Measurements from ENCODE around the gene RHOBTB1.

DNA sequence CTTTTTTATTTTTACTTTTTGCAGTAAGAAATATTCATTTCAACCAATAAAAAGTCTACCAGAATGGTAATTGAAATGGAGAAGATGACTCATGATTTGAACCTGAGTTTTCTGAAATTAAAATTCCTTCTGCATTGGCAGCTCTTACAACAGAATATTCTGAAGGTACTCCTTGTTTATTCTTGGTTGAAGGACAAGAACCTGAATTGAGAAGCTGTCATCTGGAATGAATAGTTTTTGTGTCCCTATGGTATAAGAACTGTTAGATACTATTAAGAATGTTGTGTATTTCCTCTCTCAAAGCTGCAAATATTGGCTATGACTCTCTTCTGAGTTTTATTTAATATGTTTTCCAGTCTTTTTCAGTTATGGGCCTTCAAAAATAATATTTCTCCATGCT, 109.6 kb downstream of the RHOBTB1 start:
- TF ChIP-seq, protein P1, sequence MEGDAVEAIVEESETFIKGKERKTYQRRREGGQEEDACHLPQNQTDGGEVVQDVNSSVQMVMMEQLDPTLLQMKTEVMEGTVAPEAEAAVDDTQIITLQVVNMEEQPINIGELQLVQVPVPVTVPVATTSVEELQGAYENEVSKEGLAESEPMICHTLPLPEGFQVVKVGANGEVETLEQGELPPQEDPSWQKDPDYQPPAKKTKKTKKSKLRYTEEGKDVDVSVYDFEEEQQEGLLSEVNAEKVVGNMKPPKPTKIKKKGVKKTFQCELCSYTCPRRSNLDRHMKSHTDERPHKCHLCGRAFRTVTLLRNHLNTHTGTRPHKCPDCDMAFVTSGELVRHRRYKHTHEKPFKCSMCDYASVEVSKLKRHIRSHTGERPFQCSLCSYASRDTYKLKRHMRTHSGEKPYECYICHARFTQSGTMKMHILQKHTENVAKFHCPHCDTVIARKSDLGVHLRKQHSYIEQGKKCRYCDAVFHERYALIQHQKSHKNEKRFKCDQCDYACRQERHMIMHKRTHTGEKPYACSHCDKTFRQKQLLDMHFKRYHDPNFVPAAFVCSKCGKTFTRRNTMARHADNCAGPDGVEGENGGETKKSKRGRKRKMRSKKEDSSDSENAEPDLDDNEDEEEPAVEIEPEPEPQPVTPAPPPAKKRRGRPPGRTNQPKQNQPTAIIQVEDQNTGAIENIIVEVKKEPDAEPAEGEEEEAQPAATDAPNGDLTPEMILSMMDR (IDR thresholded peaks at IDR 0.05; ENCODE audit: insufficient read depth, low read length, poor library complexity, severe bottlenecking), result no peak
- TF ChIP-seq EZH2phosphoT487 (conservative IDR thresholded peaks at IDR 0.05; ENCODE audit: low read length), result no peak

All from SU-DHL-6 (cell line).